OCI-LY1 (cell line): ENCODE data around the gene MAN1C1.

ENCODE experiments used
- H2AFZ ChIP-seq: fragments of 200-600 bp; sonication (generic), shearing (Covaris generic); 2 replicates; pipeline ENCODE4 v1.6.0; 2014; ENCODE audit warnings: antibody characterized with exemption, mild to moderate bottlenecking, low read length
- H3F3A ChIP-seq: fragments of 200-600 bp; sonication (generic), shearing (Covaris generic); 2 replicates; pipeline ENCODE4 v1.6.0; 2014; ENCODE audit warnings: mild to moderate bottlenecking, antibody characterized with exemption, low read length, moderate library complexity; ENCODE audit not compliant: insufficient read depth
- H3K27ac ChIP-seq: fragments of 200-600 bp; sonication (generic); 2 replicates; pipeline ENCODE4 v1.5.1; 2014; ENCODE audit warnings: low read length, mixed run types, mild to moderate bottlenecking, low read depth; ENCODE audit not compliant: poor library complexity, severe bottlenecking
- H3K27me3 ChIP-seq: fragments of 200-600 bp; sonication (generic); 2 replicates; pipeline ENCODE4 v1.6.0; 2014; ENCODE audit warnings: antibody characterized with exemption, mild to moderate bottlenecking, low read length, moderate library complexity; ENCODE audit not compliant: insufficient read depth
- H3K36me3 ChIP-seq: fragments of 200-600 bp; sonication (generic); 2 replicates; pipeline ENCODE4 v1.6.1; 2014; ENCODE audit warnings: mild to moderate bottlenecking, antibody characterized with exemption, low read length, moderate library complexity, mixed read lengths; ENCODE audit not compliant: insufficient read depth
- H3K4me1 ChIP-seq: fragments of 200-600 bp; sonication (generic); 2 replicates; pipeline ENCODE4 v1.5.1; 2014; ENCODE audit warnings: mild to moderate bottlenecking, low read length, moderate library complexity; ENCODE audit not compliant: insufficient read depth, severe bottlenecking
- H3K4me2 ChIP-seq: fragments of 200-600 bp; sonication (generic), shearing (Covaris generic); 2 replicates; pipeline ENCODE4 v1.6.1; 2014; ENCODE audit warnings: low read length
- H3K4me3 ChIP-seq: fragments of 200-600 bp; sonication (generic); 2 replicates; pipeline ENCODE4 v1.5.1; 2014; ENCODE audit warnings: low read length, low read depth, mild to moderate bottlenecking, mixed read lengths; ENCODE audit not compliant: poor library complexity, severe bottlenecking
- H3K79me2 ChIP-seq: fragments of 200-600 bp; shearing (Covaris generic); 2 replicates; pipeline ENCODE4 v1.6.1; 2016; ENCODE audit warnings: mixed run types, low read length, mixed read lengths; ENCODE audit not compliant: insufficient read depth
- H3K9ac ChIP-seq: fragments of 200-600 bp; sonication (generic), shearing (Covaris generic); 2 replicates; pipeline ENCODE4 v1.6.1; 2014; ENCODE audit warnings: mild to moderate bottlenecking, low read length, mixed read lengths
- H3K9me2 ChIP-seq: fragments of 200-600 bp; sonication (generic), shearing (Covaris generic); 2 replicates; pipeline ENCODE4 v1.6.1; 2014; ENCODE audit warnings: low read depth, mild to moderate bottlenecking, low read length, mixed read lengths
- H3K9me3 ChIP-seq: fragments of 200-600 bp; shearing (Covaris generic); 2 replicates; pipeline ENCODE4 v1.6.1; 2014; ENCODE audit warnings: low read length, mixed read lengths
- H4K20me1 ChIP-seq: fragments of 200-600 bp; sonication (generic), shearing (Covaris generic); 2 replicates; pipeline ENCODE4 v1.6.0; 2016; ENCODE audit warnings: mild to moderate bottlenecking, low read length; ENCODE audit not compliant: insufficient read depth
- CTCF ChIP-seq: fragments of 200-600 bp; sonication (generic), shearing (Covaris generic); IDR thresholded peaks from 2 replicates; pipeline ENCODE4 v1.5.1; 2017; ENCODE audit warnings: mild to moderate bottlenecking, antibody characterized with exemption, low read length, moderate library complexity, mixed read lengths
- EZH2 ChIP-seq: fragments of 200-600 bp; sonication (generic), shearing (Covaris generic); IDR thresholded peaks from 2 replicates; pipeline ENCODE4 v1.8.0; 2017; ENCODE audit warnings: borderline replicate concordance, mixed run types, mild to moderate bottlenecking, antibody characterized with exemption, low read length, moderate library complexity, mixed read lengths

Gene MAN1C1

GRCh38 chr1:25832336-25833037 lies 215.9 kb downstream of the MAN1C1 start:
- no peaks in the 10 kb centered on the region for H3K9me2 ChIP-seq
- H3K79me2 ChIP-seq, result no peaks in the 10 kb centered on the region
- H3K9ac ChIP-seq, result no peak overlapping the region
- no peaks in the 10 kb centered on the region for H3K9me3 ChIP-seq
- no peaks in the 10 kb centered on the region for H4K20me1 ChIP-seq
- no peak overlapping the region for H3K27ac ChIP-seq
- H3K4me3 ChIP-seq, result no peak overlapping the region
- peaks cover 90% of the 10 kb centered on the region for H3K36me3 ChIP-seq
- H3F3A ChIP-seq, result no peaks in the 10 kb centered on the region
- H3K27me3 ChIP-seq, result no peaks in the 10 kb centered on the region
- TF ChIP-seq EZH2 (no peak), CTCF (no peak)
- no peak overlapping the region for H3K4me2 ChIP-seq
- H2AFZ ChIP-seq, result no peak overlapping the region
- H3K4me1 ChIP-seq, result no peaks in the 10 kb centered on the region

- Histone ChIP-seq H3K4me3 (no peak overlapping the region), H2AFZ (no peak overlapping the region), H3K79me2 (no peaks in the 10 kb centered on the region), H3F3A (no peaks in the 10 kb centered on the region), H3K36me3 (peaks cover 86% of the 10 kb centered on the region), H4K20me1 (no peaks in the 10 kb centered on the region), H3K4me2 (no peak overlapping the region), H3K27me3 (no peaks in the 10 kb centered on the region), H3K9ac (no peak overlapping the region), H3K9me2 (no peaks in the 10 kb centered on the region), H3K9me3 (no peaks in the 10 kb centered on the region), H3K27ac (no peak overlapping the region), H3K4me1 (no peaks in the 10 kb centered on the region)
- no peak for TF ChIP-seq CTCF
- TF ChIP-seq EZH2, result no peak
Observed at GRCh38 chr1:25833158-25833557, 216.6 kb downstream of the MAN1C1 start.
